Natural killer cell (primary cell): ENCODE data around the gene SBK1. TPM values are rescaled to one million over a fixed set of nuclear protein-coding genes. Genes with fewer than 3 reads are reported as not detected.

Experiments used
- ATAC-seq, 3 donors: fragments of 150-1000 bp in 2 of 3; fragments of 200-7000 bp in 1 of 3; cut with Tn5 transposase; 1 replicate in 1 of 3; 2 replicates in 2 of 3; pipeline ENCODE4 v1.10.0; 2021; ENCODE audit warnings: mild to moderate bottlenecking in 2 of 3, moderate library complexity in 2 of 3
- DNase-seq, 2 donors: peaks; one replicate each; pipeline versions ENCODE4 v3.0.0 to v3.0.0-alpha.2; 2013 to 2021; ENCODE audit warnings: mixed read lengths in 1 of 2
- H3K27ac ChIP-seq: one replicate; pipeline ENCODE4 v1.5.1; 2013; ENCODE audit warnings: mild to moderate bottlenecking, low read length
- H3K27me3 ChIP-seq: one replicate; pipeline ENCODE4 v1.6.1; 2013; ENCODE audit warnings: low read length; ENCODE audit not compliant: control insufficient read depth, insufficient read depth
- H3K36me3 ChIP-seq: one replicate; pipeline ENCODE4 v1.6.1; 2013; ENCODE audit warnings: low read length; ENCODE audit not compliant: control insufficient read depth, insufficient read depth
- H3K4me1 ChIP-seq: one replicate; pipeline ENCODE4 v1.6.1; 2013; ENCODE audit warnings: low read length; ENCODE audit not compliant: control insufficient read depth, insufficient read depth
- H3K4me3 ChIP-seq: one replicate; pipeline ENCODE4 v1.5.1; 2013; ENCODE audit warnings: low read length
- H3K9me3 ChIP-seq: one replicate; pipeline ENCODE4 v1.6.1; 2013; ENCODE audit warnings: low read length; ENCODE audit not compliant: control insufficient read depth, insufficient read depth
- H3K27ac Mint-ChIP-seq, 2 donors: one replicate each; pipeline ENCODE4 v1.8.0; 2022; ENCODE audit warnings: mild to moderate bottlenecking in 2 of 2, mixed read lengths in 2 of 2, moderate library complexity in 1 of 2
- H3K27me3 Mint-ChIP-seq, 2 donors: one replicate each; pipeline ENCODE4 v1.8.0; 2022; ENCODE audit warnings: low read depth in 2 of 2, mixed read lengths in 2 of 2
- H3K36me3 Mint-ChIP-seq: one replicate; pipeline ENCODE4 v1.8.0; 2022; ENCODE audit warnings: mixed read lengths
- H3K4me1 Mint-ChIP-seq, 2 donors: one replicate each; pipeline ENCODE4 v1.8.0; 2022; ENCODE audit warnings: mixed read lengths in 2 of 2
- H3K4me3 Mint-ChIP-seq: one replicate; pipeline ENCODE4 v1.8.0; 2022; ENCODE audit warnings: mild to moderate bottlenecking, moderate library complexity, mixed read lengths
- H3K9me3 Mint-ChIP-seq, 2 donors: one replicate each; pipeline ENCODE4 v1.8.0; 2022; ENCODE audit warnings: mixed read lengths in 2 of 2
- CTCF ChIP-seq: fragments of 200-600 bp; IDR thresholded peaks from one replicate; pipeline ENCODE4 v1.8.0; 2022; ENCODE audit warnings: antibody characterized with exemption
- WGBS: methylation state at CpG from one replicate; pipeline ENCODE4 v1.1.7; 2013; ENCODE audit warnings: missing lambda C conversion rate; ENCODE audit not compliant: insufficient coverage; 5-methylcytosine and 5-hydroxymethylcytosine counted together
- intact Hi-C: fragments of 100-400 bp; cut with micrococcal nuclease; formaldehyde crosslinking; loops from one replicate; pipeline ENCODE4 v1.14.2; 2022
- total RNA-seq, 4 donors: library from RNA; stranded (reverse); fragments of 120-200 nt in 1 of 4; gene quantifications; one replicate each; pipeline versions ENCODE4 v1.2.3 to v1.2.4, GENCODE V29; 2013 to 2022

SBK1 gene
- total RNA-seq, 3 donors from 2014 or later (not counting 1 experiment from before 2014, with no cell fraction given), result 59.3 to 60.9 (median 59.8) TPM

- Mint-ChIP-seq H3K27me3 (peaks cover 0 to 4% of the 10 kb centered on the region in 2 donors), H3K27ac (no peak overlapping the region), H3K4me1 (no peaks in the 10 kb centered on the region), H3K4me3 (no peak overlapping the region), H3K36me3 (no peaks in the 10 kb centered on the region), H3K9me3 (peaks cover 0 to 5% of the 10 kb centered on the region in 2 donors)
- ATAC-seq (no peak), DNase-seq (no peak)
- no peaks in the 10 kb centered on the region for H3K27me3 ChIP-seq
- H3K4me1 ChIP-seq, result peaks cover 10% of the 10 kb centered on the region
- no peaks in the 10 kb centered on the region for H3K36me3 ChIP-seq
- peaks cover 2% of the 10 kb centered on the region for H3K9me3 ChIP-seq
- 88% methylated on average over 5 of the region's 6 CpGs for WGBS
- intact Hi-C loops, result no loop called here
- no peak for TF ChIP-seq CTCF
- H3K27ac ChIP-seq, result no peak overlapping the region
- no peak overlapping the region for H3K4me3 ChIP-seq
Observed at GRCh38 chr16:28254158-28254557, 38.2 kb upstream of the SBK1 start.

GRCh38 chr16:28255838-28256237 is 36.5 kb upstream of the SBK1 start:
- TF ChIP-seq CTCF, result no peak
- H3K4me1 ChIP-seq, result peaks cover 27% of the 10 kb centered on the region
- Mint-ChIP-seq H3K27ac (no peak overlapping the region), H3K4me1 (peaks cover 8 to 10% of the 10 kb centered on the region in 2 donors), H3K4me3 (no peak overlapping the region), H3K27me3 (peaks cover 3 to 4% of the 10 kb centered on the region in 2 donors), H3K9me3 (peaks cover 0 to 5% of the 10 kb centered on the region in 2 donors), H3K36me3 (no peaks in the 10 kb centered on the region)
- peaks cover 2% of the 10 kb centered on the region for H3K9me3 ChIP-seq
- peaks cover 4% of the 10 kb centered on the region for H3K27me3 ChIP-seq
- WGBS, result 89% methylated on average over 12 of the region's 12 CpGs
- H3K36me3 ChIP-seq, result no peaks in the 10 kb centered on the region
- no peak overlapping the region for H3K27ac ChIP-seq
- ATAC-seq (no peak), DNase-seq (no peak)
- intact Hi-C loops, result no loop called here
- no peak overlapping the region for H3K4me3 ChIP-seq

GRCh38 chr16:28257256-28257655 is 35.1 kb upstream of the SBK1 start:
- Mint-ChIP-seq H3K9me3 (peaks cover 0 to 5% of the 10 kb centered on the region in 2 donors), H3K36me3 (no peaks in the 10 kb centered on the region), H3K4me3 (no peak overlapping the region), H3K4me1 (peaks cover 8 to 10% of the 10 kb centered on the region in 2 donors), H3K27me3 (peaks cover 3% of the 10 kb centered on the region in 2 donors), H3K27ac (no peak overlapping the region)
- H3K27ac ChIP-seq, result no peak overlapping the region
- ATAC-seq (no peak), DNase-seq (no peak)
- peaks cover 41% of the 10 kb centered on the region for H3K4me1 ChIP-seq
- intact Hi-C loops, result no loop called here
- no peak overlapping the region for H3K4me3 ChIP-seq
- peaks cover 2% of the 10 kb centered on the region for H3K9me3 ChIP-seq
- peaks cover 5% of the 10 kb centered on the region for H3K27me3 ChIP-seq
- 73% methylated on average over 4 of the region's 4 CpGs for WGBS
- H3K36me3 ChIP-seq, result no peaks in the 10 kb centered on the region
- no peak for TF ChIP-seq CTCF

DNA sequence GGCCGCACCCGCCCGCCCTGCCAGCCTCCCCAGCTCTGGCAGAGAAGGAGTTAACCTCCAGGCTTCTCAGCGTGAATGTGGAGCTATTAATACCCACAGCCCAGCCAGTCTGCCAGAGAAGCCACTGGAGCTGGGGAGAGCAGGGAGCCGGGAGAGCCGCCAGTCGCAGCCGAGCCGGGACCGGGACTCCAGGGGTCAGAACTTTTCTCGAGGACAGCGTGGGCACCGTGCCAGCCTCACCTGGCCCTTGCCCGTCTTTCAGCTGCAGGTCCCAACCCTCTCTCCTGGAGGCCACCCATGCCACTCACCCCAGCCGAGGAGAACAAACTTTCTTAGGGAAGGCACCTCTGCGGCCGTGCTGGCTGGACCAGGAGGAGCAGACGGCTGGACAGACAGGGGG is 33.8 kb upstream of the SBK1 start:
- H3K36me3 Mint-ChIP-seq, result no peaks in the 10 kb centered on the region
- peaks cover 5% of the 10 kb centered on the region for H3K27me3 ChIP-seq
- intact Hi-C loops, result no loop called here
- peaks cover 8 to 10% of the 10 kb centered on the region in 2 donors for H3K4me1 Mint-ChIP-seq
- H3K4me3 ChIP-seq, result no peak overlapping the region
- 57% methylated on average over 18 of the region's 18 CpGs for WGBS
- no peak for ATAC-seq
- TF ChIP-seq CTCF, result no peak
- H3K4me3 Mint-ChIP-seq, result no peak overlapping the region
- H3K9me3 Mint-ChIP-seq, result no peaks in the 10 kb centered on the region
- no peak overlapping the region for H3K27ac ChIP-seq
- peaks cover 7 to 8% of the 10 kb centered on the region in 2 donors for H3K27me3 Mint-ChIP-seq
- no peaks in the 10 kb centered on the region for H3K9me3 ChIP-seq
- H3K27ac Mint-ChIP-seq, result no peak overlapping the region
- H3K36me3 ChIP-seq, result no peaks in the 10 kb centered on the region
- no peak for DNase-seq
- peaks cover 41% of the 10 kb centered on the region for H3K4me1 ChIP-seq
